GM23248 (cell line): Measurements from ENCODE around the gene SLC15A4.

Source experiments
- EZH2 ChIP-seq: fragments of 200-600 bp; sonication (generic); IDR thresholded peaks from 2 replicates; pipeline ENCODE4 v1.6.1; 2018; ENCODE audit warnings: antibody characterized with exemption, mild to moderate bottlenecking; ENCODE audit not compliant: insufficient read depth, poor library complexity, severe bottlenecking
- EZH2phosphoT487 ChIP-seq: fragments of 200-600 bp; sonication (generic); IDR thresholded peaks from 2 replicates; pipeline ENCODE4 v1.6.1; 2018; ENCODE audit warnings: antibody characterized with exemption, moderate library complexity, mild to moderate bottlenecking, low read depth; ENCODE audit not compliant: insufficient read depth

- TF ChIP-seq EZH2: no peak
- TF ChIP-seq EZH2phosphoT487: no peak
Measured at GRCh38 chr12:128811806-128812205, 12.0 kb downstream of the SLC15A4 start.
